ENCODE data around the gene XIAP.
"Not testable (repeated sequence)": the region's sequence is repeated elsewhere in the genome, so short reads cannot be mapped to it uniquely, and the experiment has no call there.

The XIAP gene

DNA sequence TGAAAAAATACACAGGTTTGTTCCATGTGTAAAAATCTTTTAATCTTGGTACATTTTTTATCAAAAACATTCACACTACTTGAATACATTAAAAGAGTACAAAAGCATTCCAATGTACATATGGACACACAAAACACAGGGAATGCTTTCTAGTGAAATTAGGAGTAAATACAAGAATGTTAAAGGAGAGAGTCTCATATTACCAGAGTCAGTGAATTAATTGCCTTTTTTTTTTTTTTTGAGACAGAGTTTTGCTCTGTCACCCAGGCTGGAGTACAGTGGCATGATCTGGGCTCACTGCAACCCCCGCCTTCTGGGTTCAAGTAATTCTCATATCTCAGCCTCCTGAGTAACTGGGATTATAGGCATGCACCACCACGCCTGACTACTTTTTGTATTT, 17.0 kb downstream of the XIAP start:
- no peak for DNase-seq

DNA sequence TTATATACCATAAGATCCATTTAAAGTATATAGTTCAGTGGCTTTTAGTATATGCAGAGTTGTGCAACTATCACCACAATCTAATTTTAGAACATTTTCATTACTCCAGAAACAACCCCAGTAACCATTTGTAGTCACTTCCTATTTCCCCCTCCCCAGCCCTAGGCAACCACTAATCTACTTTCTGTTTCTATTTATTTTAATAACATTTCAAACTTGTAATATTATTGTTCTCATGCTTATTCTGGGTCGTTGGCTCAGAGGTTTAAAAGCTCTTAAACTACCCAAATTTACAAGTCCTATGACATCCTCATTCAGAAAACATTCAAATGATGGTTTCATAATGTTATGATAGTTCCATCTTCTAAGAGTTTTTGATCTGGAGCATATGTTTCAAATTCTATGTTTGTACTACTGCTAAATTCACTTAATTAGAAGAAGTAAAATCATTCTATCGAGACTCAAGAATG, 18.4 kb downstream of the XIAP start:
- no peak for DNase-seq

GRCh38 chrX:123881330-123881729, 21.5 kb downstream of the XIAP start:
- no peak for DNase-seq

DNA sequence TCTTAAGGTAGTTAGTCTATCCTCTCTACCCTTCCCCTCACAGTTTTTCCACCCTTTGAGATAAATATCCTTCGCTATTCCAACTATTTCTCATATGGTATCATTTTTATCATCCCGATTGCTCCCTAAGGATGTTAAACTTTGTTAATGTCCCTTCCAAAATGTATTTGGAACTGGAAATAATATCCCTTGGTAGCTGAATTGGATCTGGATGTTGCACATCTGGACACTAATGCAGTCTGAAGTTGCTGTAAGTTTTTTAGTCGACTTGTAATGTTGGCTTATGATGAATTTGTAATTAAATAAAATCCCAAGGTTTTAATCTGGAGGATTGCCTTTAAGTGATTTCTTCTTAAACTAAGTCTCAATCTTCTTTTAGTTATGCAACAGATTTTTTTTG, 22.5 kb downstream of the XIAP start:
- DNase-seq: no peak

- no peak for DNase-seq
Observed at GRCh38 chrX:123884809-123885408, 25.1 kb downstream of the XIAP start.

DNA sequence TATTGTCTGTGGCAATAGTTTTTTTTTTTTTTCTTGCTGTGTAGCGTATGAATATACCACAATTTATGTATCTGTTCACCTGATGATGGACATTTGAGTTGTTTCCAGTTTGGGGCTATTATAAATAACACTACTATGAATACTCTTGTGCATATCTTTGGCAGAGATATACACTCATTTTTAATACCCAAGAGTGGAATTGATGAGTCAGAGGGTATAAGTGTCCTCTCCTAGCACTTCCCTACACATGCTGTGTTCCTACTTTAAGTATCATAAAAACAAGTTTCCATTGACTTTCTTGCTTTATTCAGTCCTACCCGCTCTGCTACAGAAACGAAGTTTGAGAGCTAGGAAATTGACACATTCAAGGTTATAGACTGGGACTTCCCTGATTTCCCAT, 39.8 kb downstream of the XIAP start:
- no peak for DNase-seq

GRCh38 chrX:123903261-123903660, 43.4 kb downstream of the XIAP start:
- not testable (repeated sequence) for DNase-seq

GRCh38 chrX:123905332-123905731, 45.5 kb downstream of the XIAP start:
- no peak for DNase-seq

GRCh38 chrX:123906557-123907316, 46.9 kb downstream of the XIAP start:
- DNase-seq: no peak

DNA sequence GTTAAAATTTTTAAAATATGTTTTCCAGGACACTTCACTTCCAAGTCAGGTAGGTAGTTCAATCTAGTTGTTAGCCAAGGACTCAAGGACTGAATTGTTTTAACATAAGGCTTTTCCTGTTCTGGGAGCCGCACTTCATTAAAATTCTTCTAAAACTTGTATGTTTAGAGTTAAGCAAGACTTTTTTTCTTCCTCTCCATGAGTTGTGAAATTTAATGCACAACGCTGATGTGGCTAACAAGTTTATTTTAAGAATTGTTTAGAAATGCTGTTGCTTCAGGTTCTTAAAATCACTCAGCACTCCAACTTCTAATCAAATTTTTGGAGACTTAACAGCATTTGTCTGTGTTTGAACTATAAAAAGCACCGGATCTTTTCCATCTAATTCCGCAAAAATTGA, 49.7 kb downstream of the XIAP start:
- no peak for DNase-seq

DNA sequence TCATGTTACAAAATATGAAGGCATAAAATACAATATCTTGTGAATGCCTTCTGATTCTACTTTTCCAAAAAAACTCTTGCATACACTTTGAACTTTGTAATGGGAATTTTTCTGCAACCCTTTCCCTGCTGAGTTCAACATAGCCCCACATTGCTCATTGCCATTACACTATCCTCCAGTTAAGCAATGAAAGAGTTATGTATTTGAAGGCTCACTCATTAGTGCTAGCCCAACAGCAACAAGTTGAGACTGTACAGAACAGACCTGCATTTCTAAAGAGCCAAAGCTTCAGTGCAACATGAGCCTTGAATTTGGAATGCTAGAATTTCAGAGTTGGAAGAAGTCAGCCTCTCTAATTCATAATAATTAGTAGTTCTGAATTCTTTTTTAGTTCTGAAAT, 57.2 kb downstream of the XIAP start:
- no peak for DNase-seq

GRCh38 chrX:123918106-123918721, 58.4 kb downstream of the XIAP start:
- no peak for DNase-seq

DNA sequence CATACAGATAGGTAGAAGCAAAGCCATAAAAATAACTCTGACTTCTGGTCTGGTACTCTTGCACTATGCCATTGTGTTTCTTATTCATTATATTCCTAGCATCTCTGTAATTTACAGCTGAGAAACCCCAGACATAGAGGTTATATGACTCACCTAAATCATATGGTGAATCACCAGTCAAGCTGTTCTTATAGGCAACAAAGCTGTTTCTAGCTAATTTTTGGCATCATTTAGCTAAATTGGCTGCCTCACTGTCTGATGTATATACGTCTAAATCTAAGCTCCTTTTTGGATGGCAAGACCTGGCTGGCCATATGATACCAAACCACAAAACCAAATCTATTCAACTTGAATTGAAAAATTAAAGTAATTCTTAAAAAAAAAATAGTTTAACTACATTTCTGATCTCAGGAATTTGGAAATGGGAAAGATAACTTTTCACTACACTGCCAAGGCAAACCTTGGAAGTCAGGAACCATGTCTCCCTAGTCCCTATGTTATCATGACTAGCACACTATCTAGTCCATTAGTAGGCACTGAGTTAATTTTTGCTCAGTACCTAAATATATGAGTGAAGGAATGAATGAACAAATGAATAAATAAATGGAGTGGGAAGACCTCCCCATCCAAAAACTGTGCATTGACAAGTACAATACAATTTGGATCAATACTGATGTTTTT, 60.4 kb downstream of the XIAP start:
- DNase-seq: no peak

GRCh38 chrX:123923211-123923610, 63.4 kb downstream of the XIAP start:
- no peak for DNase-seq

- no peak for DNase-seq
Observed at GRCh38 chrX:123924186-123924585, 64.3 kb downstream of the XIAP start.

DNA sequence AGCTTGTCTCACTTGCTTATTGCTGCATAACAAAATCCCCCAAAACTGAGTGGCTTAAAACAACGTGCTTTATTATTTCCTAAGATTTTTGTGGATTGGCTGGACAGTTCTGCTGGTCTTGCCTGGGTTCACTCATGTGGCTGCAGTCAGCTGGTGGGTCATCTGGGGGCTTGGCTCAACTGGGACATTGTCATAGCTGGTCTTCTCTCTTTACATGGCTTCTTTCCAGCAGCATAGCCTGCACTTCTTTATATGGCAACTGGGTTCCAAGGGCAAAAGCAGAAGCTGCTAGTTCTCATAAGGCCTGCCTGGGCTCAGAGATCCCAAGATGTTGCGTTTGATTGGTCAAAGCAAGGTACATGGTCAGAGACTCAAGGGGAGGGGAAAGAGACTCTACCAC, 68.0 kb downstream of the XIAP start:
- DNase-seq: no peak

DNA sequence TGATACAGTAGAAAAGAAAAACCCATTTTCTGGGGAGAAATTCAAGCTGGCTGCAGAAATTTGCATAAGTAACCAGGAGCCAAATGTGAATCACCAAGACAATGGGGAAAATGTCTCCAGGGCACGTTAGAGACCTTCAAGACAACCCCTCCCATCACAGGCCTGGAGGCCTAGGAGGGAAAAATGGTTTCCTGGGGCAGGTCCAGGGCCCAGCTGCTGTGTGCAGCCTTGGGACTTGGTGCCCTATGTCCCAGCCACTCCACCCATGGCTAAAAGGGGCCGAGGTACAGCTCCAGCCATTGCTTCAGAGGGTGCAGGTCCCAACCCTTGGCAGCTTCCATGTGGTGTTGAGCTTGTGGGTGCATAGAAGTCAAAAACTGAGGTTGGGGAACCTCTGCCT, 72.2 kb downstream of the XIAP start:
- DNase-seq: not testable (repeated sequence)

DNA sequence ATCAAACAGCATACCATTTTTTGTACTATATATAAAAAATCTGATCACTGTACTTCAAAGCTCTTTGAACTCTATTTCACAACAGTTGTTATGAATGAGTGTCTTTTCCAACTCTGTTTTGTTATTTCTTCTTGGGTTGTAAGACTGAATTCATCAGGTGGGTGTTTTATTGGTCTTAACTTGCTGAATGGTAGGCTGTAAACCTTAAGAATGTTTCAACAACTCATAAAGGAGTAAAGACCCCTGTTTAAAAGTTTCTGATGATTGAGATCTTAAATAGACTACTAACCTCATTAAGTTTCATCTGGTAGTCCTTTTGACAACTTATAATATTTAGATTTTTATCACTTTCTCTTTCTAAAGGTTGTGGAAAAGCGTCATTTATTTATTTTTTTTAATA, 83.2 kb downstream of the XIAP start:
- DNase-seq: no peak

DNA sequence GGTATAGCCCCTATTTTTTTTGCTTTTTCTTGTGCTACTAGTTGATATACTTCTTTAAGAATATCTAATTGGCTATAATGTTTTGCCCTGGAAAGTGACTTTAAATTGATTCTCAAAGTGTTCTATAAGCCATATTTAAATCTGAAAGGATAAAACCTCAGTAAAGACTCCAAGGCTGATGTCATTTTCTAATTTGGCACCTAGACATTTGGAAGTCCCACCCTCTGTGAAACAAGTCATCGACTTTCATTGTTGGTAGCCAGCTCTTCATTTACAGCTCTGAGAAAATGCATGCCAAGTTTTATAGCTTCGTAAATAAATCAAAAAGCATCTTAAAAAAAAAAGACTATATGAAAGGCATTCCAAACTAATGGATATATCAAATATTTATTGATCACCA, 83.6 kb downstream of the XIAP start:
- DNase-seq: no peak

- no peak for DNase-seq
Observed at GRCh38 chrX:123949846-123950245, 90.0 kb downstream of the XIAP start.

GRCh38 chrX:123959281-123960063, 99.6 kb downstream of the XIAP start:
- no peak for DNase-seq

- DNase-seq: no peak
Observed at GRCh38 chrX:123960956-123961267, 101.1 kb downstream of the XIAP start.

Data from activated effector memory CD4-positive, alpha-beta T cell treated with Interleukin-2 at 50 U/mL for 16 hours (primary cell).